Naive thymus-derived CD4-positive, alpha-beta T cell (primary cell): ENCODE measurements around the gene STX12. TPM values are rescaled to one million over a fixed set of nuclear protein-coding genes. Genes with fewer than 3 reads are reported as not detected.
"Not testable (repeated sequence)": the region's sequence is repeated elsewhere in the genome, so short reads cannot be mapped to it uniquely, and the experiment has no call there.

Experiments used
- ATAC-seq: fragments of 150-1000 bp; cut with Tn5 transposase; 2 replicates; pipeline ENCODE4 v1.10.0; 2021; ENCODE audit warnings: mild to moderate bottlenecking, moderate library complexity
- CTCF ChIA-PET: fragments of 350-600 bp; sonication (Branson Sonifier 250); formaldehyde crosslinking; loops from one replicate; lab custom pipeline; 2021; ENCODE audit warnings: antibody characterized with exemption; lab: Charles Lee
- POLR2A ChIA-PET: fragments of 350-600 bp; sonication (Branson Sonifier 250); formaldehyde crosslinking; loops from one replicate; lab custom pipeline; 2021; ENCODE audit warnings: antibody characterized with exemption, inconsistent platforms; lab: Charles Lee
- DNase-seq, 9 donors: peaks; one replicate each; pipeline versions ENCODE4 v3.0.0 to v3.0.0-alpha.2; 2020 to 2022; ENCODE audit warnings: mixed read lengths in 1 of 9
- H3K27ac ChIP-seq: one replicate; pipeline ENCODE4 v1.7.0; 2013; ENCODE audit warnings: mild to moderate bottlenecking, low read depth, low read length, moderate library complexity
- H3K27me3 ChIP-seq, 2 donors: one replicate each; pipeline ENCODE4 v1.7.0; 2013; ENCODE audit warnings: low read length in 2 of 2, mild to moderate bottlenecking in 2 of 2, moderate library complexity in 2 of 2; ENCODE audit not compliant: control insufficient read depth in 2 of 2, insufficient read depth in 2 of 2
- H3K36me3 ChIP-seq, 3 experiments: 1 replicate in 2 of 3; 2 replicates in 1 of 3; pipeline ENCODE4 v1.7.0; 2013; ENCODE audit warnings: low read length in 3 of 3, mild to moderate bottlenecking in 3 of 3, moderate library complexity in 1 of 3; ENCODE audit not compliant: insufficient read depth in 3 of 3, control insufficient read depth in 2 of 3
- H3K4me1 ChIP-seq, 2 donors: one replicate each; pipeline ENCODE4 v1.7.0; 2013; ENCODE audit warnings: low read length in 2 of 2, mild to moderate bottlenecking in 2 of 2, moderate library complexity in 1 of 2; ENCODE audit not compliant: control insufficient read depth in 2 of 2, insufficient read depth in 2 of 2
- H3K4me3 ChIP-seq: 2 replicates; pipeline ENCODE4 v1.7.0; 2013; ENCODE audit warnings: mild to moderate bottlenecking, low read length
- H3K9me3 ChIP-seq, 3 experiments: 1 replicate in 2 of 3; 2 replicates in 1 of 3; pipeline ENCODE4 v1.7.0; 2013; ENCODE audit warnings: low read length in 3 of 3; ENCODE audit not compliant: control insufficient read depth in 2 of 3
- H3K27ac Mint-ChIP-seq, 9 donors: one replicate each; pipeline ENCODE4 v1.8.0; 2020 to 2022; ENCODE audit warnings: mixed read lengths in 9 of 9, mild to moderate bottlenecking in 8 of 9, moderate library complexity in 5 of 9, inconsistent platforms in 2 of 9
- H3K27me3 Mint-ChIP-seq, 5 donors: one replicate each; pipeline ENCODE4 v1.8.0; 2021 to 2022; ENCODE audit warnings: mixed read lengths in 5 of 5, mild to moderate bottlenecking in 1 of 5
- H3K36me3 Mint-ChIP-seq, 5 donors: one replicate each; pipeline ENCODE4 v1.8.0; 2020 to 2022; ENCODE audit warnings: mixed read lengths in 5 of 5, mild to moderate bottlenecking in 3 of 5, inconsistent platforms in 1 of 5
- H3K4me1 Mint-ChIP-seq, 7 donors: one replicate each; pipeline ENCODE4 v1.8.0; 2020 to 2022; ENCODE audit warnings: mixed read lengths in 7 of 7, mild to moderate bottlenecking in 3 of 7, inconsistent platforms in 1 of 7
- H3K4me3 Mint-ChIP-seq, 10 donors: one replicate each; pipeline ENCODE4 v1.8.0; 2020 to 2022; ENCODE audit warnings: mild to moderate bottlenecking in 10 of 10, mixed read lengths in 10 of 10, moderate library complexity in 6 of 10, inconsistent platforms in 2 of 10
- H3K9me3 Mint-ChIP-seq, 11 donors: one replicate each; pipeline ENCODE4 v1.8.0; 2020 to 2022; ENCODE audit warnings: mixed read lengths in 11 of 11, mild to moderate bottlenecking in 4 of 11, inconsistent platforms in 1 of 11, moderate library complexity in 1 of 11
- intact Hi-C, 2 donors: fragments of 100-400 bp; cut with micrococcal nuclease; formaldehyde crosslinking; loops; one replicate each; pipeline ENCODE4 v1.15.1; 2023
- polyA plus RNA-seq, 2 donors: library from polyadenylated mRNA; unstranded; fragments of 300-500 nt; fragmentation: Illumina TruSeq; gene quantifications; one replicate each; pipeline ENCODE4 v1.2.3, GENCODE V29; 2021
- total RNA-seq, 6 experiments: library from RNA in 5 of 6; stranded (reverse) in 5 of 6; gene quantifications; 1 replicate in 5 of 6; 2 replicates in 1 of 6; pipeline ENCODE4 v1.2.3 and lab custom pipeline; 2021 to 2026

The STX12 gene
- total and polyA plus RNA-seq, 7 experiments from 2014 or later: 9.3 to 38.7 (median 26.9) TPM

- Mint-ChIP-seq H3K4me3 (no peak overlapping the region), H3K9me3 (no peaks in the 10 kb centered on the region), H3K27me3 (no peaks in the 10 kb centered on the region), H3K36me3 (peaks cover 3 to 26% (median 18%) of the 10 kb centered on the region in 5 donors), H3K4me1 (peaks cover 8 to 24% (median 17%) of the 10 kb centered on the region in 7 donors), H3K27ac (peak overlapping the region in 1 of 9 donors; percentile 9)
- ATAC-seq (peak; percentile 49), DNase-seq (no peak)
- H3K27ac ChIP-seq: no peak overlapping the region
- H3K27me3 ChIP-seq: no peaks in the 10 kb centered on the region
- CTCF ChIA-PET: interaction anchor here (0.5 to 0.8 kb wide), 2 partner anchors 92 to 153 kb away, joined by 3 to 4 read pairs; no protein-coding TSS in a partner anchor
- intact Hi-C loops: no loop called here
- H3K4me1 ChIP-seq: no peaks in the 10 kb centered on the region
- no peak overlapping the region for H3K4me3 ChIP-seq
- no peaks in the 10 kb centered on the region for H3K9me3 ChIP-seq
- H3K36me3 ChIP-seq: peaks cover 6 to 36% (median 6%) of the 10 kb centered on the region in 3 experiments
- POLR2A ChIA-PET: no interaction called here
Observed at GRCh38 chr1:27789540-27790041, 16.6 kb downstream of the STX12 start.

GRCh38 chr1:27790270-27790669 lies 17.3 kb downstream of the STX12 start:
- not testable (repeated sequence) for DNase-seq, H3K9me3 Mint-ChIP-seq

DNA sequence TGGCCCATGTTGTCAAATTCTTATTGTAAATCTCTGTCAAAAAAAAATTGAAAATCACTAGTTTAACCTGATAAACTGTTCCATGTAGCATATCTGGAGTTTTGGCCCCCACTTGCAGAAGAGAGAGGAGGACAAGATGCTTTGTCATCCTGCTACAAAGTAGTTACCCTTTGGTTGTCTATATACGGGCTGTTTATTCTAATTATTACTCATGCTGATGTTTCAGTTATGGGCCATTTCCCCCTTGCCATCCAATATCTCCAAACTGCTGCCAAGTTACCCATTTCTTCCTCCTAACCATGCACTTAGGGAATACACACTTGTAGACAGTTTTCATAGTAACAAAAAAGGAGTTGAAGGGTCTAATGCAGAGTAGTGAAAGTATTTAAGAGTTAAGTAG lies 22.6 kb downstream of the STX12 start:
- ChIA-PET CTCF (no interaction called here), POLR2A (no interaction called here)
- peak overlapping the region in 1 of 9 donors; percentile 5 for H3K27ac Mint-ChIP-seq
- H3K9me3 Mint-ChIP-seq: no peaks in the 10 kb centered on the region
- H3K9me3 ChIP-seq: no peaks in the 10 kb centered on the region
- no peak for DNase-seq
- no peak for ATAC-seq
- H3K27me3 Mint-ChIP-seq: no peaks in the 10 kb centered on the region
- intact Hi-C loops: no loop called here
- peaks cover 19 to 44% (median 30%) of the 10 kb centered on the region in 5 donors for H3K36me3 Mint-ChIP-seq
- H3K27me3 ChIP-seq: no peaks in the 10 kb centered on the region
- H3K27ac ChIP-seq: no peak overlapping the region
- H3K36me3 ChIP-seq: peaks cover 6 to 70% (median 23%) of the 10 kb centered on the region in 3 experiments
- no peak overlapping the region for H3K4me3 ChIP-seq
- H3K4me1 ChIP-seq: no peaks in the 10 kb centered on the region
- H3K4me3 Mint-ChIP-seq: no peak overlapping the region
- H3K4me1 Mint-ChIP-seq: peaks cover 0 to 5% (median 0%) of the 10 kb centered on the region in 7 donors

More at GRCh38 chr1:27790270-27790669, 17.3 kb downstream of the STX12 start:
- H3K4me3 Mint-ChIP-seq, H3K27me3 ChIP-seq, ATAC-seq, H3K9me3 ChIP-seq, POLR2A ChIA-PET, intact Hi-C loops, H3K4me1 ChIP-seq, H3K4me3 ChIP-seq, H3K27ac ChIP-seq, H3K27ac Mint-ChIP-seq, H3K27me3 Mint-ChIP-seq: not testable (repeated sequence)
- peaks cover 6 to 42% (median 8%) of the 10 kb centered on the region in 3 experiments for H3K36me3 ChIP-seq
- H3K36me3 Mint-ChIP-seq: peaks cover 3 to 30% (median 19%) of the 10 kb centered on the region in 5 donors
- CTCF ChIA-PET: interaction anchor here (0.5 to 0.8 kb wide), 2 partner anchors 92 to 152 kb away, joined by 3 to 4 read pairs; no protein-coding TSS in a partner anchor
- H3K4me1 Mint-ChIP-seq: peaks cover 8 to 18% (median 13%) of the 10 kb centered on the region in 7 donors

DNA sequence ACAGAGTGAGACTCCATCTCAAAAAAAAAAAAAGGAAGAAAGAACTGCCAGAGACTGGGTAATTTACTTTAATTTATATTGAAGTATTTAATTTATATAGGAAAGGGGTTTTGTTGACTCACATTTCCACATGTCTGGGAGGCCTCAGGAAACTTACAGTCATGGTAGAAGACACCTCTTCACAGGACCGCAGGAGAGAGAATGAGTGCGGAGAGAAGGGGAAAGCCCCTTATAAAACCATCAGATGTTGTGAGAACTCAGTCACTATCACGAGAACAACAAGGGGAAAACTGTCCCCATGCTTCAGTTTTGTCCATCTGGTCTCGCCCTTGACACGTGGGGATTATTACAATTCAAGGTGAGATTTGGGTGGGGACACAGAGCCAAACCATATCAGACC lies 31.8 kb downstream of the STX12 start:
- Mint-ChIP-seq H3K4me1 (no peaks in the 10 kb centered on the region), H3K36me3 (peaks cover 3 to 41% (median 28%) of the 10 kb centered on the region in 5 donors), H3K9me3 (no peaks in the 10 kb centered on the region), H3K4me3 (no peak overlapping the region), H3K27ac (peak overlapping the region in 1 of 9 donors; percentile 20), H3K27me3 (no peaks in the 10 kb centered on the region)
- ATAC-seq (no peak), DNase-seq (no peak)
- Histone ChIP-seq H3K9me3 (no peaks in the 10 kb centered on the region), H3K4me1 (no peaks in the 10 kb centered on the region), H3K27ac (no peak overlapping the region), H3K27me3 (no peaks in the 10 kb centered on the region), H3K36me3 (peaks cover 4 to 38% (median 14%) of the 10 kb centered on the region in 3 experiments), H3K4me3 (no peak overlapping the region)
- intact Hi-C loops: no loop called here
- POLR2A ChIA-PET: no interaction called here
- CTCF ChIA-PET: no interaction called here

GRCh38 chr1:27806758-27807157 lies 33.7 kb downstream of the STX12 start:
- Mint-ChIP-seq H3K4me3 (no peak overlapping the region), H3K27me3 (no peaks in the 10 kb centered on the region), H3K27ac (no peak overlapping the region), H3K36me3 (peaks cover 3 to 36% (median 26%) of the 10 kb centered on the region in 5 donors), H3K4me1 (no peaks in the 10 kb centered on the region), H3K9me3 (no peaks in the 10 kb centered on the region)
- H3K4me1 ChIP-seq: no peaks in the 10 kb centered on the region
- H3K4me3 ChIP-seq: no peak overlapping the region
- H3K36me3 ChIP-seq: peaks cover 4 to 20% (median 11%) of the 10 kb centered on the region in 3 experiments
- CTCF ChIA-PET: no interaction called here
- no peaks in the 10 kb centered on the region for H3K9me3 ChIP-seq
- intact Hi-C loops: no loop called here
- ATAC-seq: no peak
- POLR2A ChIA-PET: no interaction called here
- H3K27me3 ChIP-seq: no peaks in the 10 kb centered on the region
- no peak overlapping the region for H3K27ac ChIP-seq
- DNase-seq: no peak

DNA sequence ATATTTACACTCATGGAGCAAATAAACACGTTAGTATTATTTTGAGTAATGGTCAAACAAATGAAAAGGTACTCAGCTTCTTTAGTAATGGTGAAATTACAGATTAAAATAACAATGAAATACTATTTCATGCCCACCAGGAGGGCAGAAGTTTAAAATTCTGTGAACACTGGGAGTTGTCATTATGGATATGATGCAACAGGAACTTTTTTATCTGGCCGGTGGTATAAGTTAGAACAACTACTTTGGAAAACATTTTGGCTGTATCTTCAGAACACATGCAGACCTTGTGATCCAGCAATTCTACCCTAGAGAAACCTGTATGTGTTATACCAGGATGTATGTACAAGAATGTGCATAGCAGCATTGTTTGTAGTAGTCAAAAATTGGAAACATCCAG lies 34.4 kb downstream of the STX12 start:
- no peak for DNase-seq
- H3K9me3 Mint-ChIP-seq: no peaks in the 10 kb centered on the region
- no peaks in the 10 kb centered on the region for H3K4me1 Mint-ChIP-seq
- Histone ChIP-seq H3K4me3 (no peak overlapping the region), H3K27me3 (no peaks in the 10 kb centered on the region), H3K36me3 (peaks cover 4 to 20% (median 11%) of the 10 kb centered on the region in 3 experiments), H3K27ac (no peak overlapping the region), H3K4me1 (no peaks in the 10 kb centered on the region), H3K9me3 (no peaks in the 10 kb centered on the region)
- no peak overlapping the region for H3K4me3 Mint-ChIP-seq
- no peaks in the 10 kb centered on the region for H3K27me3 Mint-ChIP-seq
- CTCF ChIA-PET: interaction anchor here (0.6 kb wide), 1 partner anchor 60 kb away, joined by 6 read pairs; no protein-coding TSS in a partner anchor
- no peak overlapping the region for H3K27ac Mint-ChIP-seq
- H3K36me3 Mint-ChIP-seq: peaks cover 7 to 34% (median 27%) of the 10 kb centered on the region in 5 donors
- POLR2A ChIA-PET: no interaction called here
- no peak for ATAC-seq
- intact Hi-C loops: no loop called here

- DNase-seq, ATAC-seq, H3K27ac Mint-ChIP-seq, H3K4me1 Mint-ChIP-seq, H3K27ac ChIP-seq, H3K4me3 ChIP-seq, H3K4me1 ChIP-seq, intact Hi-C loops, H3K9me3 ChIP-seq, H3K27me3 Mint-ChIP-seq, H3K9me3 Mint-ChIP-seq, H3K4me3 Mint-ChIP-seq, H3K27me3 ChIP-seq, POLR2A ChIA-PET: not testable (repeated sequence)
- H3K36me3 Mint-ChIP-seq: peaks cover 7 to 33% (median 25%) of the 10 kb centered on the region in 5 donors
- CTCF ChIA-PET: interaction anchor here (0.6 kb wide), 1 partner anchor 61 kb away, joined by 6 read pairs; no protein-coding TSS in a partner anchor
- H3K36me3 ChIP-seq: peaks cover 4 to 22% (median 11%) of the 10 kb centered on the region in 3 experiments
Observed at GRCh38 chr1:27808131-27808530, 35.1 kb downstream of the STX12 start.
